HepG2 (cell line): ENCODE results near the gene NUP85.

Experiments
- ETV6 ChIP-seq: sonication (generic); formaldehyde crosslinking; conservative IDR thresholded peaks from 2 replicates; pipeline ENCODE4 v1.4.0; 2020; ENCODE audit warnings: missing genetic modification reagents
- MLLT10 ChIP-seq: sonication (generic); formaldehyde crosslinking; IDR thresholded peaks from 2 replicates; pipeline ENCODE4 v1.4.0; 2020; ENCODE audit warnings: missing genetic modification reagents
- ZNF839 ChIP-seq: sonication (generic); formaldehyde crosslinking; IDR thresholded peaks from 2 replicates; pipeline ENCODE4 v1.4.0; 2020; ENCODE audit warnings: missing genetic modification reagents, mild to moderate bottlenecking, borderline replicate concordance

GRCh38 chr17:75252039-75252816 is 46.7 kb downstream of the NUP85 start:
- no peak for TF ChIP-seq ETV6 (CRISPR knock-in tag)
- no peak for TF ChIP-seq ZNF839
- TF ChIP-seq MLLT10 (CRISPR knock-in tag) = no peak
